Measurements from ENCODE around the gene CHST5. TPM values are rescaled to one million over a fixed set of nuclear protein-coding genes. Genes with fewer than 3 reads are reported as not detected.

The CHST5 gene
- total and polyA plus RNA-seq, 9 of the 15 experiments (the other 6 are each of a cell fraction or from before 2014, with no cell fraction given) = 0.06 to 0.21 (median 0.14) TPM; not detected in 5

DNA sequence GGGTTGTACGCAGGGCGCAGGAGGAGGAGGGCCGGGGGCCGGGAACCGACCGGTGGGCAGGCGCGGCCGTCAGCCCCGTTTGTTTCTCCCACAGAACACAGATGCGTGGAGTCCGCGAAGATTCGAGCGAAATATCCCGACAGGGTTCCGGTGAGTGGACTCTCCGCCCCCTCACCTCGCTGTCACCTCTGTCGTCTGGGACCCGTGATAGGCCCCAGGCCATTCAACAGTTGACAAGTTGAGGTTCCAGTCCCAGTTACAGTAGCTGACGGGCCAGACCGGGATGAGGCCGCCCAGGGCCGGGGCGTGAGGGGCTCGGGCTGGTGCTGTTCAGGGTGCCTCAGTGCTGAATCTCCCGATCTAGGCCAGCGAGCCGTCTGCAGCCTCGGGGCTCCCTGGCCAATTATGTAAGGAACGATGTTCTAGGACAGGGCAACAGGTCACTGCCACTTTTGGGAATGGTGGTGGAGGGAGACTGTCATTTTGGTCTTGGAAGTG is 30.9 kb upstream of the CHST5 start (continued):
- no peak for TF ChIP-seq THRA (IDR thresholded peaks at IDR 0.05)
- TF ChIP-seq ZNF586 (CRISPR knock-in tag; conservative IDR thresholded peaks at IDR 0.05) = no peak
- TF ChIP-seq POLR3A (IDR thresholded peaks at IDR 0.05; ENCODE audit: borderline replicate concordance, extremely low read depth, insufficient read depth, insufficient read length) = no peak
- TF ChIP-seq HDAC1 (IDR thresholded peaks at IDR 0.05) = peak in 1 of 2 experiments; percentile 38; a peak in 2 of 4 replicates
- no peak for TF ChIP-seq ZNF280A (IDR thresholded peaks at IDR 0.05; ENCODE audit: low read depth, partially characterized antibody)
- TF ChIP-seq OTX1 (CRISPR knock-in tag; IDR thresholded peaks at IDR 0.05) = no peak
- TF ChIP-seq NUFIP1 (IDR thresholded peaks at IDR 0.05; ENCODE audit: partially characterized antibody) = no peak
- TF ChIP-seq ZC3H8 (IDR thresholded peaks at IDR 0.05) = no peak
- peak; percentile 67 for TF ChIP-seq EGR1 (conservative IDR thresholded peaks at IDR 0.05)
- TF ChIP-seq, protein P1, sequence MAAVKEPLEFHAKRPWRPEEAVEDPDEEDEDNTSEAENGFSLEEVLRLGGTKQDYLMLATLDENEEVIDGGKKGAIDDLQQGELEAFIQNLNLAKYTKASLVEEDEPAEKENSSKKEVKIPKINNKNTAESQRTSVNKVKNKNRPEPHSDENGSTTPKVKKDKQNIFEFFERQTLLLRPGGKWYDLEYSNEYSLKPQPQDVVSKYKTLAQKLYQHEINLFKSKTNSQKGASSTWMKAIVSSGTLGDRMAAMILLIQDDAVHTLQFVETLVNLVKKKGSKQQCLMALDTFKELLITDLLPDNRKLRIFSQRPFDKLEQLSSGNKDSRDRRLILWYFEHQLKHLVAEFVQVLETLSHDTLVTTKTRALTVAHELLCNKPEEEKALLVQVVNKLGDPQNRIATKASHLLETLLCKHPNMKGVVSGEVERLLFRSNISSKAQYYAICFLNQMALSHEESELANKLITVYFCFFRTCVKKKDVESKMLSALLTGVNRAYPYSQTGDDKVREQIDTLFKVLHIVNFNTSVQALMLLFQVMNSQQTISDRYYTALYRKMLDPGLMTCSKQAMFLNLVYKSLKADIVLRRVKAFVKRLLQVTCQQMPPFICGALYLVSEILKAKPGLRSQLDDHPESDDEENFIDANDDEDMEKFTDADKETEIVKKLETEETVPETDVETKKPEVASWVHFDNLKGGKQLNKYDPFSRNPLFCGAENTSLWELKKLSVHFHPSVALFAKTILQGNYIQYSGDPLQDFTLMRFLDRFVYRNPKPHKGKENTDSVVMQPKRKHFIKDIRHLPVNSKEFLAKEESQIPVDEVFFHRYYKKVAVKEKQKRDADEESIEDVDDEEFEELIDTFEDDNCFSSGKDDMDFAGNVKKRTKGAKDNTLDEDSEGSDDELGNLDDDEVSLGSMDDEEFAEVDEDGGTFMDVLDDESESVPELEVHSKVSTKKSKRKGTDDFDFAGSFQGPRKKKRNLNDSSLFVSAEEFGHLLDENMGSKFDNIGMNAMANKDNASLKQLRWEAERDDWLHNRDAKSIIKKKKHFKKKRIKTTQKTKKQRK (IDR thresholded peaks at IDR 0.05; ENCODE audit: borderline replicate concordance, low read depth, low read length) = no peak

Data from K562 (cell line).